OCI-LY3 (cell line): Measurements from ENCODE around the gene EMID1.

ENCODE experiments used
- CTCF ChIP-seq: fragments of 200-600, 300-600 bp; sonication (generic); IDR thresholded peaks from 2 replicates; pipeline ENCODE4 v1.5.1; 2014; ENCODE audit warnings: antibody characterized with exemption, low read length, low read depth
- EZH2phosphoT487 ChIP-seq: fragments of 200-600 bp; shearing (Covaris generic); IDR thresholded peaks from 2 replicates; pipeline ENCODE4 v1.6.1; 2018; ENCODE audit warnings: antibody characterized with exemption, mixed run types, low read depth

- peak; percentile 95 for TF ChIP-seq CTCF
- no peak for TF ChIP-seq EZH2phosphoT487
Measured at GRCh38 chr22:29245626-29246385, 40.1 kb downstream of the EMID1 start.
